Muscle layer of duodenum (tissue), 2 donors: Measurements from ENCODE around the gene RAD1.

Experiments used
- H3K27ac ChIP-seq: one replicate; pipeline ENCODE4 v1.7.0; 2013; ENCODE audit warnings: mild to moderate bottlenecking, low read length
- H3K27me3 ChIP-seq: one replicate; pipeline ENCODE4 v1.7.0; 2013; ENCODE audit warnings: low read depth, mild to moderate bottlenecking, control low read depth, low read length
- H3K36me3 ChIP-seq, 2 donors: one replicate each; pipeline ENCODE4 v1.7.0; 2013; ENCODE audit warnings: low read length in 2 of 2, control low read depth in 1 of 2, mild to moderate bottlenecking in 1 of 2; ENCODE audit not compliant: insufficient read depth in 2 of 2, control insufficient read depth in 1 of 2
- H3K4me1 ChIP-seq, 2 donors: one replicate each; pipeline ENCODE4 v1.7.0; 2013; ENCODE audit warnings: low read length in 2 of 2, mild to moderate bottlenecking in 2 of 2, control low read depth in 1 of 2, moderate library complexity in 1 of 2; ENCODE audit not compliant: insufficient read depth in 2 of 2, control insufficient read depth in 1 of 2
- H3K4me3 ChIP-seq, 2 donors: one replicate each; pipeline ENCODE4 v1.7.0; 2013; ENCODE audit warnings: low read length in 2 of 2, low read depth in 1 of 2, mild to moderate bottlenecking in 1 of 2
- H3K9me3 ChIP-seq, 2 donors: one replicate each; pipeline ENCODE4 v1.7.0; 2013; ENCODE audit warnings: low read length in 2 of 2, control low read depth in 1 of 2, mild to moderate bottlenecking in 1 of 2; ENCODE audit not compliant: control insufficient read depth in 1 of 2
- donor health status: healthy.

Gene RAD1

GRCh38 chr5:34915856-34916192 is 520 bp upstream of the RAD1 start:
- H3K4me3 ChIP-seq: peak overlapping the region; percentile 98 to 99
- no peaks in the 10 kb centered on the region for H3K9me3 ChIP-seq
- H3K27ac ChIP-seq: peak overlapping the region; percentile 92
- no peaks in the 10 kb centered on the region for H3K27me3 ChIP-seq
- H3K4me1 ChIP-seq: peaks cover 21 to 38% of the 10 kb centered on the region in 2 donors
- H3K36me3 ChIP-seq: peaks cover 22 to 23% of the 10 kb centered on the region in 2 donors

DNA sequence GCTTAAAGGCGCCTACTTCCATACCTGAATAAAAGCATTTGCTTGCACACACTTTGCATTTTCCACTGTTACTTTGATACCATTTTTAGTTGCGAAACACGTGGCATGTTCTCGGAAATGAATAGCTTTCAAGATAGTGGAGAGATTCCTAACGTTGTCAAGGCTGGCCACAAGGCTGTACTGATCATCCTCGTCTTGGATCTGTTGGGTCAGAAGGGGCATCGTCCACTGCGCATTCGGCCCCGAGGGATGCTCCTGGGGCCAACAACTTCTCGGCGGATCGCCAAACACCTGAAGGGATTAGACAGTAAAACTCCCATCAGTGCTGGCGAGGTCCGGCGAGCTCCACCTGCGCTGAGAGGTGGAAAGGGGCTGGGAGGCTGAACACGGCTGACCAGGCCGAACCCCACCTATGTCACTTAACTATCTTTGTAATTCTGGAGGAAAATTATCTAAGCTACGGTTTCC is 599 bp downstream of the RAD1 start:
- H3K36me3 ChIP-seq: peaks cover 15 to 20% of the 10 kb centered on the region in 2 donors
- H3K4me1 ChIP-seq: peaks cover 21 to 38% of the 10 kb centered on the region in 2 donors
- H3K9me3 ChIP-seq: no peaks in the 10 kb centered on the region
- no peaks in the 10 kb centered on the region for H3K27me3 ChIP-seq
- peak overlapping the region; percentile 98 to 99 for H3K4me3 ChIP-seq
- H3K27ac ChIP-seq: peak overlapping the region; percentile 92

GRCh38 chr5:34913072-34913471 is 2.2 kb downstream of the RAD1 start:
- Histone ChIP-seq H3K36me3 (peaks cover 15 to 36% of the 10 kb centered on the region in 2 donors), H3K27me3 (no peaks in the 10 kb centered on the region), H3K4me1 (peaks cover 21 to 38% of the 10 kb centered on the region in 2 donors), H3K27ac (no peak overlapping the region), H3K4me3 (no peak overlapping the region), H3K9me3 (no peaks in the 10 kb centered on the region)

- Histone ChIP-seq H3K27ac (no peak overlapping the region), H3K4me3 (no peak overlapping the region), H3K9me3 (no peaks in the 10 kb centered on the region), H3K4me1 (no peaks in the 10 kb centered on the region), H3K36me3 (peaks cover 0 to 32% of the 10 kb centered on the region in 2 donors), H3K27me3 (no peaks in the 10 kb centered on the region)
Measured at GRCh38 chr5:34905564-34905963, 9.7 kb downstream of the RAD1 start.

GRCh38 chr5:34903260-34903659 is 12.0 kb downstream of the RAD1 start:
- peaks cover 0 to 14% of the 10 kb centered on the region in 2 donors for H3K36me3 ChIP-seq
- H3K27ac ChIP-seq: no peak overlapping the region
- no peaks in the 10 kb centered on the region for H3K9me3 ChIP-seq
- H3K4me3 ChIP-seq: no peak overlapping the region
- no peaks in the 10 kb centered on the region for H3K27me3 ChIP-seq
- no peaks in the 10 kb centered on the region for H3K4me1 ChIP-seq

- peaks cover 0 to 8% of the 10 kb centered on the region in 2 donors for H3K36me3 ChIP-seq
- no peak overlapping the region for H3K4me3 ChIP-seq
- no peaks in the 10 kb centered on the region for H3K9me3 ChIP-seq
- H3K27me3 ChIP-seq: no peaks in the 10 kb centered on the region
- no peaks in the 10 kb centered on the region for H3K4me1 ChIP-seq
- no peak overlapping the region for H3K27ac ChIP-seq
Measured at GRCh38 chr5:34900652-34901051, 14.7 kb downstream of the RAD1 start.

DNA sequence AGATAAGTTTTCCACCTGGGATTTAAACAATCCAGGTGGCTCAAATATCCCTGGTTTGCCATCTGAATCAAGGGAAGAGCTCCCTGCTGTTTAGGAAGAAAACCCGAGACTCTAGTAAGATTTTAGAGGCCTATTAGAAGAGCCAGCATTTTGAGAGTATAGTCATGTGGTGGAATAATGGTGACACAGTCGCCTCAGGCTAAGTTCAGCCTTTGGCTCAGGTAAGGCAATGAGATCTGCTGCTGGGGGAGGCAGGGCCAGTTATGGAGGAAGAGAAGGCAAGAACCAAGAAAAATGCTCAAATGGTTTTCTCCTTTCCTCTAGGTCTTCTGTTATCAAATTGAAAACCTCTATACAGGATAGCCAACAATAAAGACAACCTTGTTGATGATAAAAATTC is 16.2 kb downstream of the RAD1 start:
- H3K4me3 ChIP-seq: no peak overlapping the region
- no peaks in the 10 kb centered on the region for H3K9me3 ChIP-seq
- H3K27me3 ChIP-seq: no peaks in the 10 kb centered on the region
- peaks cover 0 to 8% of the 10 kb centered on the region in 2 donors for H3K36me3 ChIP-seq
- H3K4me1 ChIP-seq: no peaks in the 10 kb centered on the region
- no peak overlapping the region for H3K27ac ChIP-seq

DNA sequence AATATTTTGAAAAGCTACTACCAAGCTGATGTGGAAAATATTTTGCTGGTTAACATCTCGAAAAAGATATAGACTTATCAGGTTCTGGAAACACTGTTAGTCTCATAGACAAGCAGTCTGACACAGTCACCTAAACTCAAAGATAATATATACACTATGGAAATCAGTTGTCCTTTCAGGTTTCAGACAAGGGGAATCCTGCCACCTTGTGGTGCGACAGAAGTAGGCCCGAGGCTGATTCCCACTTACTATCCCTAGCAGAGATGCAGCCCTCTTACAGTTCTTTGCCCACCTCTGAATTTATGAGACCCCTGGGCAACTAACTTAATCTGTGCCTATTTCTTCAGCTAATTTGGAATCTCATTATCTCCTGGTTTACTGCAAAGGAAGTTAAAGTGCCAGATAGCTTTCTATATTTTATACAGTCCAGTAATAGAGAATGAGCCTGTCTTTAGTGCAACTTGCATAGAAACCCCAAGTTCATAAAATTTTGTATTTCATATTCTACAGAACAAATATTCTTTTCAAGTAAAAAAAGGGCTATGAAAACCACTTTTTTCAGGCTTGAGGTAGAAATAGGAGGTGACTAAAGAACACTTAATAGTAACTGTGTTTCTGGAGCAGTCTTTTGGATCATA is 16.9 kb downstream of the RAD1 start:
- Histone ChIP-seq H3K27me3 (no peaks in the 10 kb centered on the region), H3K4me1 (no peaks in the 10 kb centered on the region), H3K36me3 (peaks cover 0 to 8% of the 10 kb centered on the region in 2 donors), H3K4me3 (no peak overlapping the region), H3K27ac (no peak overlapping the region), H3K9me3 (no peaks in the 10 kb centered on the region)

DNA sequence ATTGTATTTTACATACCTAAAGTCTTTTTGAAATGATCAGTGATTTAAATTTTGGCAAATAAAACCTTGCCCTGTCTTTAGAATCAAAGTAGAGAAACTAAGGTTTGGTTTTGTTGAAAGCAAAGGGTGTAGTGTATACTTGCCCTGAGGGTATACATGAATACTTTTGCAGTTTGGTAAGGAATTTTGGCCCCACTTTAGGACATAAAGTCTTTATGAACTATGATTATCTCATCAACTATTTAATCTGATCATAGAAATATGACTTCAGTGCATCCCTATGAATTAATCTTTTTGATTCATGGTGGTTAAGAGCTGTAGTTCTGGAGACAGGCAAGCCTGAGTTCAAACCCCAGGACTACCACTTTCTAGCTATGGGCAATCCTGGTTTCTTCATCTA is 17.7 kb downstream of the RAD1 start:
- H3K36me3 ChIP-seq: peaks cover 0 to 3% of the 10 kb centered on the region in 2 donors
- H3K9me3 ChIP-seq: no peaks in the 10 kb centered on the region
- H3K27me3 ChIP-seq: no peaks in the 10 kb centered on the region
- no peak overlapping the region for H3K4me3 ChIP-seq
- no peak overlapping the region for H3K27ac ChIP-seq
- no peaks in the 10 kb centered on the region for H3K4me1 ChIP-seq

GRCh38 chr5:34895641-34896419 is 19.5 kb downstream of the RAD1 start:
- Histone ChIP-seq H3K27me3 (no peaks in the 10 kb centered on the region), H3K27ac (no peak overlapping the region), H3K36me3 (no peaks in the 10 kb centered on the region), H3K9me3 (no peaks in the 10 kb centered on the region), H3K4me1 (no peaks in the 10 kb centered on the region), H3K4me3 (no peak overlapping the region)

- Histone ChIP-seq H3K36me3 (no peaks in the 10 kb centered on the region), H3K9me3 (no peaks in the 10 kb centered on the region), H3K27me3 (no peaks in the 10 kb centered on the region), H3K4me3 (no peak overlapping the region), H3K27ac (no peak overlapping the region), H3K4me1 (no peaks in the 10 kb centered on the region)
Measured at GRCh38 chr5:34894716-34895115, 20.6 kb downstream of the RAD1 start.
